HEK293 (cell line): ENCODE measurements around the gene NID2.

ENCODE experiments used
- ATF2 ChIP-seq: fragments of 450-650 bp; formaldehyde crosslinking; IDR thresholded peaks from 2 replicates; pipeline ENCODE4 v1.5.1; 2016; ENCODE audit warnings: missing biosample characterization, missing genetic modification characterization, low read depth
- CTCF ChIP-seq: fragments of 450-650 bp; formaldehyde crosslinking; IDR thresholded peaks from 2 replicates; pipeline ENCODE4 v1.5.1; 2016; ENCODE audit warnings: missing biosample characterization, missing genetic modification characterization
- KLF10 ChIP-seq: fragments of 450-650 bp; IDR thresholded peaks from 2 replicates; pipeline ENCODE4 v1.5.1; 2018; ENCODE audit warnings: missing biosample characterization, mild to moderate bottlenecking, missing genetic modification characterization
- KLF16 ChIP-seq: fragments of 450-650 bp; formaldehyde crosslinking; IDR thresholded peaks from 2 replicates; pipeline ENCODE4 v1.5.1; 2017; ENCODE audit warnings: missing biosample characterization, missing genetic modification characterization
- KLF8 ChIP-seq: fragments of 450-650 bp; formaldehyde crosslinking; IDR thresholded peaks from 2 replicates; pipeline ENCODE4 v1.5.1; 2016; ENCODE audit warnings: missing biosample characterization, missing genetic modification characterization
- MEIS1 ChIP-seq: sonication (generic); formaldehyde crosslinking; IDR thresholded peaks from 2 replicates; pipeline ENCODE4 v1.8.1; 2022; ENCODE audit warnings: missing genetic modification reagents, mild to moderate bottlenecking, borderline replicate concordance
- PATZ1 ChIP-seq: fragments of 450-650 bp; formaldehyde crosslinking; IDR thresholded peaks from 2 replicates; pipeline ENCODE4 v1.5.1; 2016; ENCODE audit warnings: missing biosample characterization, missing genetic modification characterization
- YY1 ChIP-seq: fragments of 450-650 bp; formaldehyde crosslinking; IDR thresholded peaks from 2 replicates; pipeline ENCODE4 v1.5.1; 2018; ENCODE audit warnings: missing biosample characterization, missing genetic modification characterization

GRCh38 chr14:51999084-51999483 is 69.8 kb downstream of the NID2 start:
- no peak for TF ChIP-seq CTCF (tag by site-specific recombination)
- no peak for TF ChIP-seq ATF2 (tag by site-specific recombination)
- no peak for TF ChIP-seq KLF10
- no peak for TF ChIP-seq MEIS1
- TF ChIP-seq KLF16 (tag by site-specific recombination) = no peak
- no peak for TF ChIP-seq PATZ1 (tag by site-specific recombination)
- no peak for TF ChIP-seq YY1 (tag by site-specific recombination)
- TF ChIP-seq KLF8 (tag by site-specific recombination) = no peak
